ENCODE data around the gene IQGAP2.
"Not testable (repeated sequence)": the region's sequence is repeated elsewhere in the genome, so short reads cannot be mapped to it uniquely, and the experiment has no call there.

The IQGAP2 gene

GRCh38 chr5:76652809-76653414, 249.8 kb downstream of the IQGAP2 start:
- DNase-seq (ENCODE audit: low read depth in 1 of 2, low spot score in 1 of 2) = no peak

GRCh38 chr5:76657091-76657490, 254.0 kb downstream of the IQGAP2 start:
- no peak for DNase-seq (ENCODE audit: low read depth in 1 of 2, low spot score in 1 of 2)

GRCh38 chr5:76657683-76658311, 254.7 kb downstream of the IQGAP2 start:
- DNase-seq (ENCODE audit: low read depth in 1 of 2, low spot score in 1 of 2) = no peak

- DNase-seq (ENCODE audit: low read depth in 1 of 2, low spot score in 1 of 2) = no peak
Observed at GRCh38 chr5:76660360-76660759, 257.3 kb downstream of the IQGAP2 start.

GRCh38 chr5:76662521-76662920, 259.4 kb downstream of the IQGAP2 start:
- no peak for DNase-seq (ENCODE audit: low read depth in 1 of 2, low spot score in 1 of 2)

- no peak for DNase-seq (ENCODE audit: low read depth in 1 of 2, low spot score in 1 of 2)
Observed at GRCh38 chr5:76663573-76663972, 260.5 kb downstream of the IQGAP2 start.

GRCh38 chr5:76664079-76664478, 261.0 kb downstream of the IQGAP2 start:
- DNase-seq (ENCODE audit: low read depth in 1 of 2, low spot score in 1 of 2) = no peak

GRCh38 chr5:76667495-76667894, 264.4 kb downstream of the IQGAP2 start:
- DNase-seq (ENCODE audit: low read depth in 1 of 2, low spot score in 1 of 2) = no peak

GRCh38 chr5:76669245-76669644, 266.2 kb downstream of the IQGAP2 start:
- no peak for DNase-seq (ENCODE audit: low read depth in 1 of 2, low spot score in 1 of 2)

GRCh38 chr5:76670508-76670907, 267.4 kb downstream of the IQGAP2 start:
- DNase-seq (ENCODE audit: low read depth in 1 of 2, low spot score in 1 of 2) = no peak

GRCh38 chr5:76672242-76672641, 269.2 kb downstream of the IQGAP2 start:
- no peak for DNase-seq (ENCODE audit: low read depth in 1 of 2, low spot score in 1 of 2)

GRCh38 chr5:76673125-76673524, 270.0 kb downstream of the IQGAP2 start:
- DNase-seq (ENCODE audit: low read depth in 1 of 2, low spot score in 1 of 2) = no peak

GRCh38 chr5:76674330-76675066, 271.4 kb downstream of the IQGAP2 start:
- no peak for DNase-seq (ENCODE audit: low read depth in 1 of 2, low spot score in 1 of 2)

- DNase-seq (ENCODE audit: low read depth in 1 of 2, low spot score in 1 of 2) = no peak
Observed at GRCh38 chr5:76675364-76675763, 272.3 kb downstream of the IQGAP2 start.

GRCh38 chr5:76677849-76678472, 274.9 kb downstream of the IQGAP2 start:
- no peak for DNase-seq (ENCODE audit: low read depth in 1 of 2, low spot score in 1 of 2)

- DNase-seq (ENCODE audit: low read depth in 1 of 2, low spot score in 1 of 2) = no peak
Observed at GRCh38 chr5:76679231-76679630, 276.1 kb downstream of the IQGAP2 start.

GRCh38 chr5:76680826-76681225, 277.7 kb downstream of the IQGAP2 start:
- DNase-seq (ENCODE audit: low read depth in 1 of 2, low spot score in 1 of 2) = not testable (repeated sequence)

- no peak for DNase-seq (ENCODE audit: low read depth in 1 of 2, low spot score in 1 of 2)
Observed at GRCh38 chr5:76681287-76681686, 278.2 kb downstream of the IQGAP2 start.

GRCh38 chr5:76682387-76682786, 279.3 kb downstream of the IQGAP2 start:
- no peak for DNase-seq (ENCODE audit: low read depth in 1 of 2, low spot score in 1 of 2)

GRCh38 chr5:76683816-76684731, 281.0 kb downstream of the IQGAP2 start:
- DNase-seq (ENCODE audit: low read depth in 1 of 2, low spot score in 1 of 2) = no peak
